Measurements from ENCODE around the gene GRM8. TPM values are rescaled to one million over a fixed set of nuclear protein-coding genes. Genes with fewer than 3 reads are reported as not detected.

Gene GRM8
- total RNA-seq, 1 experiment from 2014 or later: not detected

DNA sequence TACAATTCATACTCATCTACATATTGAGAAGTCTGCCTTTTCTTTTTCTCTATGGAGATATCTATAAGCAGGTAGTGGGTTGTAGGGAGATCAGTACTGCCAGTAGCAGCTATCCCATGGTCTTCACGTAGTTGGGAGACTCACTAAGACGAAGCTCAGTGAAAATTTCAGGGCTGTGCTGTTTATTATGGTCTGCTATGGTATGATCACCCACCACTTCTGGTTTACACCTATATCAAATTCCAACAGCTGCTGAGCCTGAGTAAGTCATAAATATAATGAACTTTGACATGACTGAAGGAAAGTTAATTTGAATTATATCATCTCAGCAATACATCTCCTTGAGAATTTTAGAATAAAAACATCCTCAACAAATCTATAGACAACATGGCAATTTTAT, 741.7 kb downstream of the GRM8 start:
- in situ Hi-C loops (cut with HindIII; ENCODE audit: low pct_unique_long_range_greater_than_20kb, low sequenced_read_pairs): no loop called here
- BruUV-seq (replicated peaks): no TSS peak

DNA sequence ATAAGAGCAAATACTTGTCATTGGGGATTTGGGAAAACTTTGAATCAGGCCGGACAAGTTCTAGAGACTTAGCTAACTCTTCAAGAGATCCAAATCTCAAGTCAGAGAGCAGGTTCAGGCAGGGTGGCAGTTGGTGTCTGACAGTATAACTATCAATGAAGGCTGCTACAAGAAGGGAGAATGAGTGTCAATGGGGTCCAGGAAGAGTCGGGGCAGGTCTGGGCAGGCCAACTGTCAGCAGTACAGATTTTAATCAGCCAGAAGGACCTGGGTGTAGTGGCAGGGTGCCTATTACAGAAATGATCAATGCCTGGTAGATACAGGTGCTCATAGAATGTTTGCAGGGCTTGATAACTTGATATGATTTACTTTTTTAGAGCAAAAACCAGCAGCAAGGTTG, 751.1 kb downstream of the GRM8 start:
- intact Hi-C loops (cut with micrococcal nuclease; ENCODE audit: unreplicated experiment) (no loop called here), in situ Hi-C loops (cut with HindIII; ENCODE audit: low pct_unique_long_range_greater_than_20kb, low sequenced_read_pairs) (no loop called here)
- Histone ChIP-seq H3K27me3 (ENCODE audit: control insufficient read depth, insufficient read depth, low read length) (no peaks in the 10 kb centered on the region), H3K36me3 (ENCODE audit: control insufficient read depth, insufficient read depth, low read length) (no peaks in the 10 kb centered on the region; the same call in 1 of the 2 replicates), H3K4me1 (ENCODE audit: control insufficient read depth, insufficient read depth, low read length) (no peaks in the 10 kb centered on the region), H3K4me3 (ENCODE audit: low read depth in 2 of 2, low read length in 2 of 2) (no peak overlapping the region), H3K9me3 (ENCODE audit: control insufficient read depth, insufficient read depth, low read depth, low read length) (no peaks in the 10 kb centered on the region), H3K27ac (ENCODE audit: low read length) (no peak overlapping the region)
- CTCF ChIA-PET: no interaction called here
- no TSS peak for BruUV-seq (replicated peaks)
- TF ChIP-seq TCF7L2 (IDR thresholded peaks at IDR 0.05; ENCODE audit: low read depth, low read length) (no peak), SIN3A (IDR thresholded peaks at IDR 0.05; ENCODE audit: borderline replicate concordance, insufficient read depth, low read depth, low read length) (no peak), POLR2AphosphoS5 (IDR thresholded peaks at IDR 0.05; ENCODE audit: low read depth, low read length) (no peak)
- TF ChIP-seq, protein P1, sequence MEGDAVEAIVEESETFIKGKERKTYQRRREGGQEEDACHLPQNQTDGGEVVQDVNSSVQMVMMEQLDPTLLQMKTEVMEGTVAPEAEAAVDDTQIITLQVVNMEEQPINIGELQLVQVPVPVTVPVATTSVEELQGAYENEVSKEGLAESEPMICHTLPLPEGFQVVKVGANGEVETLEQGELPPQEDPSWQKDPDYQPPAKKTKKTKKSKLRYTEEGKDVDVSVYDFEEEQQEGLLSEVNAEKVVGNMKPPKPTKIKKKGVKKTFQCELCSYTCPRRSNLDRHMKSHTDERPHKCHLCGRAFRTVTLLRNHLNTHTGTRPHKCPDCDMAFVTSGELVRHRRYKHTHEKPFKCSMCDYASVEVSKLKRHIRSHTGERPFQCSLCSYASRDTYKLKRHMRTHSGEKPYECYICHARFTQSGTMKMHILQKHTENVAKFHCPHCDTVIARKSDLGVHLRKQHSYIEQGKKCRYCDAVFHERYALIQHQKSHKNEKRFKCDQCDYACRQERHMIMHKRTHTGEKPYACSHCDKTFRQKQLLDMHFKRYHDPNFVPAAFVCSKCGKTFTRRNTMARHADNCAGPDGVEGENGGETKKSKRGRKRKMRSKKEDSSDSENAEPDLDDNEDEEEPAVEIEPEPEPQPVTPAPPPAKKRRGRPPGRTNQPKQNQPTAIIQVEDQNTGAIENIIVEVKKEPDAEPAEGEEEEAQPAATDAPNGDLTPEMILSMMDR (IDR thresholded peaks at IDR 0.05): no peak
- TF ChIP-seq, protein P2, sequence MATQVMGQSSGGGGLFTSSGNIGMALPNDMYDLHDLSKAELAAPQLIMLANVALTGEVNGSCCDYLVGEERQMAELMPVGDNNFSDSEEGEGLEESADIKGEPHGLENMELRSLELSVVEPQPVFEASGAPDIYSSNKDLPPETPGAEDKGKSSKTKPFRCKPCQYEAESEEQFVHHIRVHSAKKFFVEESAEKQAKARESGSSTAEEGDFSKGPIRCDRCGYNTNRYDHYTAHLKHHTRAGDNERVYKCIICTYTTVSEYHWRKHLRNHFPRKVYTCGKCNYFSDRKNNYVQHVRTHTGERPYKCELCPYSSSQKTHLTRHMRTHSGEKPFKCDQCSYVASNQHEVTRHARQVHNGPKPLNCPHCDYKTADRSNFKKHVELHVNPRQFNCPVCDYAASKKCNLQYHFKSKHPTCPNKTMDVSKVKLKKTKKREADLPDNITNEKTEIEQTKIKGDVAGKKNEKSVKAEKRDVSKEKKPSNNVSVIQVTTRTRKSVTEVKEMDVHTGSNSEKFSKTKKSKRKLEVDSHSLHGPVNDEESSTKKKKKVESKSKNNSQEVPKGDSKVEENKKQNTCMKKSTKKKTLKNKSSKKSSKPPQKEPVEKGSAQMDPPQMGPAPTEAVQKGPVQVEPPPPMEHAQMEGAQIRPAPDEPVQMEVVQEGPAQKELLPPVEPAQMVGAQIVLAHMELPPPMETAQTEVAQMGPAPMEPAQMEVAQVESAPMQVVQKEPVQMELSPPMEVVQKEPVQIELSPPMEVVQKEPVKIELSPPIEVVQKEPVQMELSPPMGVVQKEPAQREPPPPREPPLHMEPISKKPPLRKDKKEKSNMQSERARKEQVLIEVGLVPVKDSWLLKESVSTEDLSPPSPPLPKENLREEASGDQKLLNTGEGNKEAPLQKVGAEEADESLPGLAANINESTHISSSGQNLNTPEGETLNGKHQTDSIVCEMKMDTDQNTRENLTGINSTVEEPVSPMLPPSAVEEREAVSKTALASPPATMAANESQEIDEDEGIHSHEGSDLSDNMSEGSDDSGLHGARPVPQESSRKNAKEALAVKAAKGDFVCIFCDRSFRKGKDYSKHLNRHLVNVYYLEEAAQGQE (IDR thresholded peaks at IDR 0.05; ENCODE audit: insufficient read depth in 1 of 2, low read depth in 2 of 2, low read length in 1 of 2): no peak
- no peak for ATAC-seq
- no peak for DNase-seq (ENCODE audit: low read depth, low spot score)
- POLR2A ChIA-PET: no interaction called here

More for the DNA sequence above, 741.7 kb downstream of the GRM8 start:
- H3K4me3 ChIP-seq (ENCODE audit: low read depth in 2 of 2, low read length in 2 of 2): no peak overlapping the region
- TF ChIP-seq SIN3A (IDR thresholded peaks at IDR 0.05; ENCODE audit: borderline replicate concordance, insufficient read depth, low read depth, low read length): no peak
- TF ChIP-seq TCF7L2 (IDR thresholded peaks at IDR 0.05; ENCODE audit: low read depth, low read length): no peak
- TF ChIP-seq, protein P1 (IDR thresholded peaks at IDR 0.05): no peak
- no peak for TF ChIP-seq POLR2AphosphoS5 (IDR thresholded peaks at IDR 0.05; ENCODE audit: low read depth, low read length)
- TF ChIP-seq, protein P2 (IDR thresholded peaks at IDR 0.05; ENCODE audit: insufficient read depth in 1 of 2, low read depth in 2 of 2, low read length in 1 of 2): no peak
- no peaks in the 10 kb centered on the region for H3K36me3 ChIP-seq (ENCODE audit: control insufficient read depth, insufficient read depth, low read length)
- ChIA-PET CTCF (no interaction called here), POLR2A (no interaction called here)
- no peaks in the 10 kb centered on the region for H3K27me3 ChIP-seq (ENCODE audit: control insufficient read depth, insufficient read depth, low read length)
- H3K27ac ChIP-seq (ENCODE audit: low read length): no peak overlapping the region
- no peaks in the 10 kb centered on the region for H3K4me1 ChIP-seq (ENCODE audit: control insufficient read depth, insufficient read depth, low read length)
- H3K9me3 ChIP-seq (ENCODE audit: control insufficient read depth, insufficient read depth, low read depth, low read length): no peaks in the 10 kb centered on the region
- ATAC-seq (no peak), DNase-seq (ENCODE audit: low read depth, low spot score) (no peak)
- intact Hi-C loops (cut with micrococcal nuclease; ENCODE audit: unreplicated experiment): no loop called here
